GM23338 (cell line): ENCODE data around the gene WDR62. TPM values are rescaled to one million over a fixed set of nuclear protein-coding genes. Genes with fewer than 3 reads are reported as not detected.

Experiments used
- ATAC-seq: fragments of 200-7000 bp; cut with Tn5 transposase; 3 replicates; pipeline ENCODE4 v1.9.1; 2020
- DNase-seq: peaks from one replicate; pipeline ENCODE4 v3.0.0-alpha.2; 2015; ENCODE audit warnings: low spot score
- H2AFZ ChIP-seq: fragments of 200-600 bp; sonication (generic); 2 replicates; pipeline ENCODE4 v1.8.0; 2016; ENCODE audit warnings: antibody characterized with exemption, mild to moderate bottlenecking, moderate library complexity
- H3F3A ChIP-seq: fragments of 200-600 bp; sonication (generic); replicated peaks from 2 replicates; pipeline ENCODE4 v1.8.0; 2017; ENCODE audit warnings: antibody characterized with exemption, mixed run types, low read depth
- H3K27ac ChIP-seq: fragments of 200-600 bp; sonication (generic); 2 replicates; pipeline ENCODE4 v1.6.1; 2016; ENCODE audit warnings: low read depth
- H3K27me3 ChIP-seq: fragments of 200-600 bp; sonication (generic); 2 replicates; pipeline ENCODE4 v1.8.0; 2016; ENCODE audit warnings: mild to moderate bottlenecking, mixed run types, moderate library complexity; ENCODE audit not compliant: insufficient read depth
- H3K36me3 ChIP-seq: fragments of 200-600 bp; sonication (generic); 2 replicates; pipeline ENCODE4 v1.8.0; 2016; ENCODE audit warnings: mild to moderate bottlenecking; ENCODE audit not compliant: insufficient read depth
- H3K4me1 ChIP-seq: fragments of 200-600 bp; sonication (generic); 2 replicates; pipeline ENCODE4 v1.8.0; 2016; ENCODE audit warnings: mild to moderate bottlenecking, moderate library complexity; ENCODE audit not compliant: insufficient read depth
- H3K4me2 ChIP-seq: fragments of 200-600 bp; sonication (generic); 2 replicates; pipeline ENCODE4 v1.7.1; 2017; ENCODE audit warnings: mixed run types
- H3K4me3 ChIP-seq: fragments of 200-600 bp; sonication (generic); 2 replicates; pipeline ENCODE4 v1.6.1; 2016; ENCODE audit warnings: mixed run types
- H3K79me2 ChIP-seq: fragments of 200-600 bp; sonication (generic); replicated peaks from 2 replicates; pipeline ENCODE4 v1.8.0; 2017; ENCODE audit warnings: mild to moderate bottlenecking; ENCODE audit not compliant: insufficient read depth
- H3K9me2 ChIP-seq: fragments of 200-600 bp; sonication (generic); 2 replicates; pipeline ENCODE4 v1.8.0; 2017; ENCODE audit not compliant: insufficient read depth
- H4K20me1 ChIP-seq: fragments of 200-600 bp; sonication (generic); replicated peaks from 2 replicates; pipeline ENCODE4 v1.8.0; 2017; ENCODE audit warnings: mild to moderate bottlenecking; ENCODE audit not compliant: insufficient read depth
- H3K27ac Mint-ChIP-seq: 2 replicates; pipeline ENCODE4 v1.8.0; 2020; ENCODE audit warnings: inconsistent platforms, mild to moderate bottlenecking, moderate library complexity, mixed read lengths
- H3K27me3 Mint-ChIP-seq: 3 replicates; pipeline ENCODE4 v1.8.0; 2022; ENCODE audit warnings: low read depth, mild to moderate bottlenecking, moderate library complexity, mixed read lengths, inconsistent platforms; ENCODE audit not compliant: insufficient read depth, poor library complexity
- H3K36me3 Mint-ChIP-seq: 3 replicates; pipeline ENCODE4 v1.8.0; 2021; ENCODE audit warnings: low read depth, mild to moderate bottlenecking, inconsistent platforms, moderate library complexity, mixed read lengths
- H3K4me1 Mint-ChIP-seq: 3 replicates; pipeline ENCODE4 v1.8.0; 2020; ENCODE audit warnings: mild to moderate bottlenecking, inconsistent platforms, mixed read lengths
- H3K4me3 Mint-ChIP-seq: 3 replicates; pipeline ENCODE4 v1.8.0; 2021; ENCODE audit warnings: moderate library complexity, mild to moderate bottlenecking, inconsistent platforms, mixed read lengths
- H3K9me3 Mint-ChIP-seq: 3 replicates; pipeline ENCODE4 v1.8.0; 2020; ENCODE audit warnings: moderate library complexity, mild to moderate bottlenecking, inconsistent platforms, mixed read lengths
- CREB1 ChIP-seq: fragments of 250-450 bp; sonication (Bioruptor Pico); IDR thresholded peaks from 2 replicates; pipeline ENCODE4 v1.5.0; 2020; ENCODE audit warnings: low read depth, mild to moderate bottlenecking, moderate library complexity
- EZH2 ChIP-seq: fragments of 200-600 bp; sonication (generic); IDR thresholded peaks from one replicate; pipeline ENCODE4 v1.8.0; 2017; ENCODE audit warnings: antibody characterized with exemption, mild to moderate bottlenecking, low read depth; ENCODE audit not compliant: unreplicated experiment
- EZH2phosphoT487 ChIP-seq: fragments of 200-600 bp; sonication (generic); IDR thresholded peaks from one replicate; pipeline ENCODE4 v1.8.1; 2018; ENCODE audit warnings: antibody characterized with exemption; ENCODE audit not compliant: unreplicated experiment
- POLR2AphosphoS5 ChIP-seq: IDR thresholded peaks from 2 replicates; pipeline ENCODE4 v1.6.1; 2016; ENCODE audit warnings: antibody characterized with exemption, low read depth
- STAT1 ChIP-seq: IDR thresholded peaks from one replicate; pipeline ENCODE4 v1.6.1; 2016; ENCODE audit warnings: antibody characterized with exemption; ENCODE audit not compliant: unreplicated experiment
- ZNF331 ChIP-seq: fragments of 250-450 bp; sonication (Bioruptor Pico); IDR thresholded peaks from 2 replicates; pipeline ENCODE4 v1.5.0; 2020; ENCODE audit warnings: low read depth, mild to moderate bottlenecking, moderate library complexity
- polyA plus RNA-seq: library from polyadenylated mRNA; unstranded; fragments of >200 nt; fragmentation: Nextera tagmentation; extraction: Ambion mirVana; gene quantifications from 2 replicates; pipeline ENCODE4 v1.2.1, GENCODE V29; 2016
- total RNA-seq: library from RNA; depleted of rRNA; stranded (reverse); fragments of >200 nt; shearing (Covaris generic); gene quantifications from 2 replicates; pipeline ENCODE4 v1.2.3, GENCODE V29; 2014
- TF ChIP-seq, protein P1 (sequence below), 2 experiments: fragments of 200-600 bp in 1 of 2; sonication (generic) in 1 of 2; conservative IDR thresholded peaks; 2 replicates each; pipeline versions ENCODE4 v1.5.1 to v1.6.1; 2016 to 2017; ENCODE audit warnings: antibody characterized with exemption in 2 of 2, low read depth in 2 of 2, mild to moderate bottlenecking in 2 of 2, moderate library complexity in 1 of 2
- TF ChIP-seq, protein P2 (sequence below): IDR thresholded peaks from one replicate; pipeline ENCODE4 v1.6.1; 2018; ENCODE audit warnings: antibody characterized with exemption; ENCODE audit not compliant: unreplicated experiment
- TF ChIP-seq, protein P3 (sequence below): fragments of 250-450 bp; sonication (Bioruptor Pico); IDR thresholded peaks from 2 replicates; pipeline ENCODE4 v1.5.0; 2020; ENCODE audit warnings: mild to moderate bottlenecking, moderate library complexity

Gene WDR62
- total and polyA plus RNA-seq, 2 experiments from 2014 or later: 14.1 to 45.4 TPM

DNA sequence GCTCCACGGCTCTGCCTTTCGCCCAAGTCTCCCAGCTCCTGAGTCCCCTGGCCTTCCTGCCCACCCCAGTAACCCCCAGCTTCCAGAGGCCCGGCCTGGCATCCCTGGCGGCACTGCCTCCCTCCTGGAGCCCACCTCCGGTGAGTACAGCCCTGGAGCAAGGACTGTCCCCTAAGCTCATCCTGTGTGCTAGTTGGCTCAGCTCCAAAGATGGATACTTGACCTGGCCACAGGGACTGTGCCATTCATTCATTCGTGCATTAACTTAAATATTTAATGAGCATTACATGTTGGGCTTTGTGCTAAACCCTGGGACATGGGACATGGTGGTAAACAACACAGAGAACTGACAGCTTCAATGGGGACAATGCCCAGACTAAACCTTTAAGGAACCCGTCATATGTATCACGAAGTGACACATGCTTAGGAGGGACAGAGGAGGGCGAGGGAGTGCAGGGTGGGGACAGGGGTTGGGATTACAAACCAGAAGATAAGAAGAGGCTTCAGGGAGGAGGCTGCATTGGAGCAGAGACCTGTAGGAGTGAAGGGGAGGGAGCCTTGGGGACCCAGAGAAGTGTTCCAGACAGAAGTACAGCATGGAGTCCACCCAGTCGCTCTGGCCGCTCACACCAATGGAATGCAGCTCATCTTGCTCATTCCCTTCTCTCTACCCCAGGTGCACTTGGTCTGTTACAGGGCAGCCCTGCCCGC is 49.3 kb downstream of the WDR62 start:
- ATAC-seq (no peak), DNase-seq (no peak)
- Mint-ChIP-seq H3K9me3 (no peaks in the 10 kb centered on the region), H3K4me1 (peaks cover 6% of the 10 kb centered on the region; the same call in 2 of the 3 replicates), H3K27me3 (peaks cover 5% of the 10 kb centered on the region), H3K36me3 (peaks cover 43% of the 10 kb centered on the region), H3K27ac (no peak overlapping the region), H3K4me3 (no peak overlapping the region)
- no peak for TF ChIP-seq CREB1 (CRISPR knock-in tag)
- TF ChIP-seq, protein P1, sequence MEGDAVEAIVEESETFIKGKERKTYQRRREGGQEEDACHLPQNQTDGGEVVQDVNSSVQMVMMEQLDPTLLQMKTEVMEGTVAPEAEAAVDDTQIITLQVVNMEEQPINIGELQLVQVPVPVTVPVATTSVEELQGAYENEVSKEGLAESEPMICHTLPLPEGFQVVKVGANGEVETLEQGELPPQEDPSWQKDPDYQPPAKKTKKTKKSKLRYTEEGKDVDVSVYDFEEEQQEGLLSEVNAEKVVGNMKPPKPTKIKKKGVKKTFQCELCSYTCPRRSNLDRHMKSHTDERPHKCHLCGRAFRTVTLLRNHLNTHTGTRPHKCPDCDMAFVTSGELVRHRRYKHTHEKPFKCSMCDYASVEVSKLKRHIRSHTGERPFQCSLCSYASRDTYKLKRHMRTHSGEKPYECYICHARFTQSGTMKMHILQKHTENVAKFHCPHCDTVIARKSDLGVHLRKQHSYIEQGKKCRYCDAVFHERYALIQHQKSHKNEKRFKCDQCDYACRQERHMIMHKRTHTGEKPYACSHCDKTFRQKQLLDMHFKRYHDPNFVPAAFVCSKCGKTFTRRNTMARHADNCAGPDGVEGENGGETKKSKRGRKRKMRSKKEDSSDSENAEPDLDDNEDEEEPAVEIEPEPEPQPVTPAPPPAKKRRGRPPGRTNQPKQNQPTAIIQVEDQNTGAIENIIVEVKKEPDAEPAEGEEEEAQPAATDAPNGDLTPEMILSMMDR (conservative IDR thresholded peaks at IDR 0.05; ENCODE audit: low read depth in 2 of 2): no peak
- H3K4me1 ChIP-seq: no peaks in the 10 kb centered on the region
- no peak overlapping the region for H3K27ac ChIP-seq
- H2AFZ ChIP-seq: no peak overlapping the region
- H3K79me2 ChIP-seq: no peaks in the 10 kb centered on the region
- H3K36me3 ChIP-seq: peaks cover 12% of the 10 kb centered on the region; the same call in 1 of the 2 replicates
- H3F3A ChIP-seq: no peaks in the 10 kb centered on the region
- H3K27me3 ChIP-seq: no peaks in the 10 kb centered on the region
- H3K9me2 ChIP-seq: no peaks in the 10 kb centered on the region
- no peak overlapping the region for H3K4me2 ChIP-seq
- no peak overlapping the region for H3K4me3 ChIP-seq
- no peaks in the 10 kb centered on the region for H4K20me1 ChIP-seq

DNA sequence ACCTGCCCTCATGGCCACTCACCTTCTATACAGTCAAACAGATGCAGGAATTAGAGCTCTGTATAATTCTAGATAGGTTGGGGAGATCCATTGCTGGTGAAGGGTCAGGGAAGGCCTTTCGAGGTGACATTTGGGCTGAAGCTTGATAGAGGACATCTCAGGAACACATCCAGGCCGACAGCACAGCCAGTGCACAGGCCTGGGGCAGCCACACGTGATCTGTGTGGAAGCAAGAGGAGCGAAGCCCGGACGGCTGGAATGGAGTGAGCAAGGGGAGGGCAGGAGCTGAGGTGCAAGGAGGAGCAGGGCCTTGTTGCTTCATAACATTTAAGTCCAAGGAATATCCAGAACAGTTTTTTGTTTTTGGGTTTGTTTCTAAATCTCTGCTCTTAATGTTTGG is 51.7 kb downstream of the WDR62 start:
- Histone ChIP-seq H4K20me1 (no peaks in the 10 kb centered on the region; the same call in 1 of the 2 replicates), H3K4me3 (no peak overlapping the region), H2AFZ (no peak overlapping the region), H3K36me3 (peaks cover 6% of the 10 kb centered on the region; the same call in 1 of the 2 replicates), H3K27ac (peak overlapping the region; percentile 55; the same call in 1 of the 2 replicates), H3K4me1 (peaks cover 11% of the 10 kb centered on the region), H3K79me2 (no peaks in the 10 kb centered on the region), H3K27me3 (no peaks in the 10 kb centered on the region), H3F3A (peaks cover 4% of the 10 kb centered on the region), H3K4me2 (no peak overlapping the region), H3K9me2 (no peaks in the 10 kb centered on the region)
- peaks cover 5% of the 10 kb centered on the region for H3K27me3 Mint-ChIP-seq
- H3K4me1 Mint-ChIP-seq: peaks cover 15% of the 10 kb centered on the region
- no peaks in the 10 kb centered on the region for H3K9me3 Mint-ChIP-seq
- ATAC-seq: no peak
- DNase-seq: no peak
- no peak overlapping the region; the same call in 2 of the 3 replicates for H3K4me3 Mint-ChIP-seq
- H3K27ac Mint-ChIP-seq: peak overlapping the region; percentile 68
- H3K36me3 Mint-ChIP-seq: peaks cover 35% of the 10 kb centered on the region
- no peak for TF ChIP-seq STAT1
- TF ChIP-seq ZNF331 (CRISPR knock-in tag): no peak
- TF ChIP-seq, protein P2, sequence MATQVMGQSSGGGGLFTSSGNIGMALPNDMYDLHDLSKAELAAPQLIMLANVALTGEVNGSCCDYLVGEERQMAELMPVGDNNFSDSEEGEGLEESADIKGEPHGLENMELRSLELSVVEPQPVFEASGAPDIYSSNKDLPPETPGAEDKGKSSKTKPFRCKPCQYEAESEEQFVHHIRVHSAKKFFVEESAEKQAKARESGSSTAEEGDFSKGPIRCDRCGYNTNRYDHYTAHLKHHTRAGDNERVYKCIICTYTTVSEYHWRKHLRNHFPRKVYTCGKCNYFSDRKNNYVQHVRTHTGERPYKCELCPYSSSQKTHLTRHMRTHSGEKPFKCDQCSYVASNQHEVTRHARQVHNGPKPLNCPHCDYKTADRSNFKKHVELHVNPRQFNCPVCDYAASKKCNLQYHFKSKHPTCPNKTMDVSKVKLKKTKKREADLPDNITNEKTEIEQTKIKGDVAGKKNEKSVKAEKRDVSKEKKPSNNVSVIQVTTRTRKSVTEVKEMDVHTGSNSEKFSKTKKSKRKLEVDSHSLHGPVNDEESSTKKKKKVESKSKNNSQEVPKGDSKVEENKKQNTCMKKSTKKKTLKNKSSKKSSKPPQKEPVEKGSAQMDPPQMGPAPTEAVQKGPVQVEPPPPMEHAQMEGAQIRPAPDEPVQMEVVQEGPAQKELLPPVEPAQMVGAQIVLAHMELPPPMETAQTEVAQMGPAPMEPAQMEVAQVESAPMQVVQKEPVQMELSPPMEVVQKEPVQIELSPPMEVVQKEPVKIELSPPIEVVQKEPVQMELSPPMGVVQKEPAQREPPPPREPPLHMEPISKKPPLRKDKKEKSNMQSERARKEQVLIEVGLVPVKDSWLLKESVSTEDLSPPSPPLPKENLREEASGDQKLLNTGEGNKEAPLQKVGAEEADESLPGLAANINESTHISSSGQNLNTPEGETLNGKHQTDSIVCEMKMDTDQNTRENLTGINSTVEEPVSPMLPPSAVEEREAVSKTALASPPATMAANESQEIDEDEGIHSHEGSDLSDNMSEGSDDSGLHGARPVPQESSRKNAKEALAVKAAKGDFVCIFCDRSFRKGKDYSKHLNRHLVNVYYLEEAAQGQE: no peak
- no peak for TF ChIP-seq EZH2
- TF ChIP-seq, protein P3, sequence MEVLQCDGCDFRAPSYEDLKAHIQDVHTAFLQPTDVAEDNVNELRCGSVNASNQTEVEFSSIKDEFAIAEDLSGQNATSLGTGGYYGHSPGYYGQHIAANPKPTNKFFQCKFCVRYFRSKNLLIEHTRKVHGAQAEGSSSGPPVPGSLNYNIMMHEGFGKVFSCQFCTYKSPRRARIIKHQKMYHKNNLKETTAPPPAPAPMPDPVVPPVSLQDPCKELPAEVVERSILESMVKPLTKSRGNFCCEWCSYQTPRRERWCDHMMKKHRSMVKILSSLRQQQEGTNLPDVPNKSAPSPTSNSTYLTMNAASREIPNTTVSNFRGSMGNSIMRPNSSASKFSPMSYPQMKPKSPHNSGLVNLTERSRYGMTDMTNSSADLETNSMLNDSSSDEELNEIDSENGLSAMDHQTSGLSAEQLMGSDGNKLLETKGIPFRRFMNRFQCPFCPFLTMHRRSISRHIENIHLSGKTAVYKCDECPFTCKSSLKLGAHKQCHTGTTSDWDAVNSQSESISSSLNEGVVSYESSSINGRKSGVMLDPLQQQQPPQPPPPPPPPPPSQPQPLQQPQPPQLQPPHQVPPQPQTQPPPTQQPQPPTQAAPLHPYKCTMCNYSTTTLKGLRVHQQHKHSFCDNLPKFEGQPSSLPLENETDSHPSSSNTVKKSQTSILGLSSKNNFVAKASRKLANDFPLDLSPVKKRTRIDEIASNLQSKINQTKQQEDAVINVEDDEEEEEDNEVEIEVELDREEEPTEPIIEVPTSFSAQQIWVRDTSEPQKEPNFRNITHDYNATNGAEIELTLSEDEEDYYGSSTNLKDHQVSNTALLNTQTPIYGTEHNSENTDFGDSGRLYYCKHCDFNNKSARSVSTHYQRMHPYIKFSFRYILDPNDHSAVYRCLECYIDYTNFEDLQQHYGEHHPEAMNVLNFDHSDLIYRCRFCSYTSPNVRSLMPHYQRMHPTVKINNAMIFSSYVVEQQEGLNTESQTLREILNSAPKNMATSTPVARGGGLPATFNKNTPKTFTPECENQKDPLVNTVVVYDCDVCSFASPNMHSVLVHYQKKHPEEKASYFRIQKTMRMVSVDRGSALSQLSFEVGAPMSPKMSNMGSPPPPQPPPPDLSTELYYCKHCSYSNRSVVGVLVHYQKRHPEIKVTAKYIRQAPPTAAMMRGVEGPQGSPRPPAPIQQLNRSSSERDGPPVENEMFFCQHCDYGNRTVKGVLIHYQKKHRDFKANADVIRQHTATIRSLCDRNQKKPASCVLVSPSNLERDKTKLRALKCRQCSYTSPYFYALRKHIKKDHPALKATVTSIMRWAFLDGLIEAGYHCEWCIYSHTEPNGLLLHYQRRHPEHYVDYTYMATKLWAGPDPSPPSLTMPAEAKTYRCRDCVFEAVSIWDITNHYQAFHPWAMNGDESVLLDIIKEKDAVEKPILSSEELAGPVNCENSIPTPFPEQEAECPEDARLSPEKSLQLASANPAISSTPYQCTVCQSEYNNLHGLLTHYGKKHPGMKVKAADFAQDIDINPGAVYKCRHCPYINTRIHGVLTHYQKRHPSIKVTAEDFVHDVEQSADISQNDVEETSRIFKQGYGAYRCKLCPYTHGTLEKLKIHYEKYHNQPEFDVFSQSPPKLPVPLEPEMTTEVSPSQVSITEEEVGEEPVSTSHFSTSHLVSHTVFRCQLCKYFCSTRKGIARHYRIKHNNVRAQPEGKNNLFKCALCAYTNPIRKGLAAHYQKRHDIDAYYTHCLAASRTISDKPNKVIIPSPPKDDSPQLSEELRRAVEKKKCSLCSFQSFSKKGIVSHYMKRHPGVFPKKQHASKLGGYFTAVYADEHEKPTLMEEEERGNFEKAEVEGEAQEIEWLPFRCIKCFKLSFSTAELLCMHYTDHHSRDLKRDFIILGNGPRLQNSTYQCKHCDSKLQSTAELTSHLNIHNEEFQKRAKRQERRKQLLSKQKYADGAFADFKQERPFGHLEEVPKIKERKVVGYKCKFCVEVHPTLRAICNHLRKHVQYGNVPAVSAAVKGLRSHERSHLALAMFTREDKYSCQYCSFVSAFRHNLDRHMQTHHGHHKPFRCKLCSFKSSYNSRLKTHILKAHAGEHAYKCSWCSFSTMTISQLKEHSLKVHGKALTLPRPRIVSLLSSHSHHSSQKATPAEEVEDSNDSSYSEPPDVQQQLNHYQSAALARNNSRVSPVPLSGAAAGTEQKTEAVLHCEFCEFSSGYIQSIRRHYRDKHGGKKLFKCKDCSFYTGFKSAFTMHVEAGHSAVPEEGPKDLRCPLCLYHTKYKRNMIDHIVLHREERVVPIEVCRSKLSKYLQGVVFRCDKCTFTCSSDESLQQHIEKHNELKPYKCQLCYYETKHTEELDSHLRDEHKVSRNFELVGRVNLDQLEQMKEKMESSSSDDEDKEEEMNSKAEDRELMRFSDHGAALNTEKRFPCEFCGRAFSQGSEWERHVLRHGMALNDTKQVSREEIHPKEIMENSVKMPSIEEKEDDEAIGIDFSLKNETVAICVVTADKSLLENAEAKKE (CRISPR knock-in tag): no peak
- no peak for TF ChIP-seq CREB1 (CRISPR knock-in tag)
- no peak for TF ChIP-seq POLR2AphosphoS5
- no peak for TF ChIP-seq EZH2phosphoT487
